T-cell (primary cell): Measurements from ENCODE around the gene LYRM4. TPM values are rescaled to one million over a fixed set of nuclear protein-coding genes. Genes with fewer than 3 reads are reported as not detected.

Experiments used
- ATAC-seq, 4 experiments: fragments of 200-7000 bp in 3 of 4; fragments of 150-1000 bp in 1 of 4; cut with Tn5 transposase; replicated peaks in 1 of 4; 1 replicate in 3 of 4; 2 replicates in 1 of 4; pipeline ENCODE4 v1.10.0; 2021; ENCODE audit warnings: moderate library complexity in 3 of 4, mild to moderate bottlenecking in 2 of 4, moderate number of reproducible peaks in 1 of 4
- CTCF ChIA-PET, 2 donors: fragments of 300-600 bp; sonication (Branson Sonifier 250); formaldehyde crosslinking; loops; one replicate each; lab custom pipeline; 2022; ENCODE audit warnings: antibody characterized with exemption in 2 of 2; lab: Charles Lee
- POLR2A ChIA-PET, 2 donors: fragments of 300-600 bp; sonication (Branson Sonifier 250); formaldehyde crosslinking; loops; one replicate each; lab custom pipeline; 2022; ENCODE audit warnings: antibody characterized with exemption in 2 of 2; lab: Charles Lee
- DNase-seq, 35 experiments: peaks; one replicate each; pipeline versions ENCODE4 v3.0.0 to v3.0.0-alpha.2; 2013 to 2023
- H3K27ac ChIP-seq: one replicate; pipeline ENCODE4 v1.5.1; 2013; ENCODE audit warnings: low read length
- H3K27me3 ChIP-seq, 2 experiments: replicated peaks in 1 of 2; 1 replicate in 1 of 2; 2 replicates in 1 of 2; pipeline versions ENCODE4 v1.6.1 to v1.7.0; 2013; ENCODE audit warnings: low read length in 1 of 2, mixed read lengths in 1 of 2; ENCODE audit not compliant: control insufficient read depth in 2 of 2, insufficient read depth in 2 of 2; ENCODE audit errors: extremely low read depth in 1 of 2
- H3K36me3 ChIP-seq, 2 donors: 1 replicate in 1 of 2; 2 replicates in 1 of 2; pipeline versions ENCODE4 v1.6.1 to v1.7.0; 2013; ENCODE audit warnings: low read length in 1 of 2; ENCODE audit not compliant: control insufficient read depth in 2 of 2, insufficient read depth in 1 of 2; ENCODE audit errors: extremely low read depth in 1 of 2
- H3K4me1 ChIP-seq, 2 experiments: 1 replicate in 1 of 2; 2 replicates in 1 of 2; pipeline versions ENCODE4 v1.6.1 to v1.7.0; 2013; ENCODE audit warnings: low read length in 2 of 2, mixed read lengths in 1 of 2; ENCODE audit not compliant: insufficient read depth in 2 of 2, control insufficient read depth in 1 of 2; ENCODE audit errors: extremely low read depth in 1 of 2
- H3K4me3 ChIP-seq, 2 donors: 1 replicate in 1 of 2; 2 replicates in 1 of 2; pipeline versions ENCODE4 v1.5.1 to v1.7.0; 2013; ENCODE audit warnings: mild to moderate bottlenecking in 2 of 2, low read length in 1 of 2, moderate library complexity in 1 of 2; ENCODE audit not compliant: control insufficient read depth in 1 of 2; ENCODE audit errors: extremely low read depth in 1 of 2
- H3K9me3 ChIP-seq: 2 replicates; pipeline ENCODE4 v1.7.0; 2013
- H3K27ac Mint-ChIP-seq, 2 donors: one replicate each; pipeline ENCODE4 v1.8.0; 2020 to 2021; ENCODE audit warnings: mild to moderate bottlenecking in 2 of 2, mixed read lengths in 2 of 2
- H3K27me3 Mint-ChIP-seq, 2 donors: one replicate each; pipeline ENCODE4 v1.8.0; 2021 to 2022; ENCODE audit warnings: mixed read lengths in 2 of 2
- H3K36me3 Mint-ChIP-seq: one replicate; pipeline ENCODE4 v1.8.0; 2021; ENCODE audit warnings: mixed read lengths
- H3K4me1 Mint-ChIP-seq, 3 donors: one replicate each; pipeline ENCODE4 v1.8.0; 2020 to 2022; ENCODE audit warnings: mixed read lengths in 3 of 3, mild to moderate bottlenecking in 1 of 3
- H3K4me3 Mint-ChIP-seq, 3 donors: one replicate each; pipeline ENCODE4 v1.8.0; 2020 to 2022; ENCODE audit warnings: mild to moderate bottlenecking in 3 of 3, mixed read lengths in 3 of 3, moderate library complexity in 3 of 3
- H3K9me3 Mint-ChIP-seq, 3 donors: one replicate each; pipeline ENCODE4 v1.8.0; 2020 to 2022; ENCODE audit warnings: mixed read lengths in 3 of 3
- WGBS: methylation state at CpG from one replicate; pipeline ENCODE4 v1.1.5; 2013; ENCODE audit warnings: missing lambda C conversion rate; ENCODE audit not compliant: insufficient coverage; 5-methylcytosine and 5-hydroxymethylcytosine counted together
- total RNA-seq, 35 experiments: library from RNA in 6 of 35; stranded (reverse) in 6 of 35; fragments of 120-200 nt in 1 of 35; gene quantifications; one replicate each; pipeline versions ENCODE4 v1.2.1 to v1.2.4 and lab custom pipeline; 2013 to 2026

The LYRM4 gene
- total RNA-seq, 5 donors from 2014 or later (not counting 1 experiment from before 2014, with no cell fraction given), result 17.7 to 25.6 (median 20.4) TPM

- Histone ChIP-seq H3K27ac (no peak overlapping the region), H3K9me3 (no peaks in the 10 kb centered on the region), H3K4me1 (no peaks in the 10 kb centered on the region), H3K27me3 (no peaks in the 10 kb centered on the region), H3K36me3 (no peaks in the 10 kb centered on the region), H3K4me3 (no peak overlapping the region)
- Mint-ChIP-seq H3K27me3 (no peaks in the 10 kb centered on the region), H3K9me3 (no peaks in the 10 kb centered on the region), H3K4me1 (no peaks in the 10 kb centered on the region), H3K36me3 (peaks cover 12% of the 10 kb centered on the region), H3K27ac (no peak overlapping the region), H3K4me3 (no peak overlapping the region)
- POLR2A ChIA-PET, result interaction anchor here in 1 of 2 donors (0.6 kb wide), 1 partner anchor 1246 kb away, joined by 5 read pairs; no protein-coding TSS in a partner anchor
- over 99% methylated on average over 10 of the region's 10 CpGs for WGBS
- CTCF ChIA-PET, result interaction anchor here in 1 of 2 donors (0.8 kb wide), 1 partner anchor 858 kb away, joined by 4 read pairs; no protein-coding TSS in a partner anchor
- no peak for ATAC-seq
- DNase-seq, result no peak
These were observed 155.6 kb downstream of the LYRM4 start for GRCh38 chr6:5105146-5105545.

DNA sequence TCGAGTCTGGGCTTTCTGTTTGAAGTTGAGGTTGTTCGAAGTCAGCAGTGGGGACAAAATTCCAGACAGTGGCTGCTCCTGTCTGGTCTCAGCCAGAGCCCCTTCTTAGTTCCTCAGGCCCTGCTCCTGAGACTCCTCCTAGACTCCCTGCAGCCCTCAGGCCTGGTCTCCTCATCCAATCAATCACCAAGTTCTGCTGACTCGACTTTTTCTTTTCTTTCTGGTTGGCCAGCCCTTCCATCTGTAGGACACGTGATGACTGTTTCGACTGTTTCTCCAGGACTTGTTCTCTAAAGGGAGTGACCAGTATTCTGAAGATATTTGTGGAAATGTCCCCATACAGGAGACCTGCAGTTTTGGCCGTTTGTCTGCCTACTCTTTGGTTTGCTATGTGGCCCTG is 156.1 kb downstream of the LYRM4 start:
- Histone ChIP-seq H3K4me1 (no peaks in the 10 kb centered on the region), H3K36me3 (no peaks in the 10 kb centered on the region), H3K27me3 (no peaks in the 10 kb centered on the region), H3K4me3 (no peak overlapping the region), H3K27ac (no peak overlapping the region), H3K9me3 (no peaks in the 10 kb centered on the region)
- ChIA-PET POLR2A (no interaction called here), CTCF (interaction anchor here in 1 of 2 donors (0.8 kb wide), 1 partner anchor 857 kb away, joined by 4 read pairs; no protein-coding TSS in a partner anchor)
- H3K27ac Mint-ChIP-seq, result no peak overlapping the region
- H3K9me3 Mint-ChIP-seq, result no peaks in the 10 kb centered on the region
- H3K4me1 Mint-ChIP-seq, result no peaks in the 10 kb centered on the region
- 100% methylated on average over 2 of the region's 6 CpGs for WGBS
- no peaks in the 10 kb centered on the region for H3K27me3 Mint-ChIP-seq
- DNase-seq (no peak), ATAC-seq (no peak)
- H3K4me3 Mint-ChIP-seq, result no peak overlapping the region
- H3K36me3 Mint-ChIP-seq, result peaks cover 12% of the 10 kb centered on the region

GRCh38 chr6:5103250-5103649 is 157.5 kb downstream of the LYRM4 start:
- Mint-ChIP-seq H3K4me1 (no peaks in the 10 kb centered on the region), H3K27ac (no peak overlapping the region), H3K4me3 (no peak overlapping the region), H3K27me3 (no peaks in the 10 kb centered on the region), H3K36me3 (peaks cover 12% of the 10 kb centered on the region), H3K9me3 (no peaks in the 10 kb centered on the region)
- Histone ChIP-seq H3K36me3 (no peaks in the 10 kb centered on the region), H3K27ac (no peak overlapping the region), H3K9me3 (no peaks in the 10 kb centered on the region), H3K27me3 (no peaks in the 10 kb centered on the region), H3K4me3 (no peak overlapping the region), H3K4me1 (no peaks in the 10 kb centered on the region)
- ChIA-PET POLR2A (no interaction called here), CTCF (interaction anchor here in 1 of 2 donors (0.7 kb wide), 2 partner anchors 11 to 262 kb away, joined by 3 to 5 read pairs; no protein-coding TSS in a partner anchor)
- DNase-seq, result no peak
- 97% methylated on average over 4 of the region's 8 CpGs for WGBS
- no peak for ATAC-seq

- Histone ChIP-seq H3K27ac (no peak overlapping the region), H3K27me3 (peaks cover 0 to 4% of the 10 kb centered on the region in 2 experiments), H3K9me3 (no peaks in the 10 kb centered on the region), H3K4me3 (no peak overlapping the region), H3K36me3 (no peaks in the 10 kb centered on the region), H3K4me1 (no peaks in the 10 kb centered on the region)
- 94% methylated on average over 5 of the region's 8 CpGs for WGBS
- ATAC-seq (no peak), DNase-seq (no peak)
- Mint-ChIP-seq H3K4me1 (no peaks in the 10 kb centered on the region), H3K27ac (no peak overlapping the region), H3K9me3 (no peaks in the 10 kb centered on the region), H3K4me3 (no peak overlapping the region), H3K27me3 (no peaks in the 10 kb centered on the region), H3K36me3 (peaks cover 9% of the 10 kb centered on the region)
- POLR2A ChIA-PET, result no interaction called here
- CTCF ChIA-PET, result no interaction called here
These were observed 158.3 kb downstream of the LYRM4 start for GRCh38 chr6:5102267-5102970.

DNA sequence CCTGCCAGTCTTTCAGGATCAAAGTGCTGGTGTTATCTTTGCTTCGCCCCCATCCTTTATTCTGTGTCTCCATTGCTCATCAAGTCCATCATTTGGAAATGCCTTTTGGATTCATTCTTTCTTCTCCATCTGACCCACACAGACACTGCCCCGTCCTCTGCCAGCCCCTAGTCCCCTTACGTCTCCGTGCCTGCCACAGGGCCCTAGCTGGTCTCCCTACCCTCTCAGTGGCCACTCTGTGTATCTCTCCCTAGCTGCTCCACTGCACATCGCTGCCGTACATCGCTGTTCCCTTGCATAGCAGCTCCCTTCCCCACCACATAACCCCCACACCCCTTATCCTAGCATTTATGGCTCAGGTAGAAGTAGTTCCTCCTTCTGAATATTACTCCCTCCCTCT is 159.9 kb downstream of the LYRM4 start:
- Histone ChIP-seq H3K4me3 (no peak overlapping the region), H3K27me3 (peaks cover 0 to 4% of the 10 kb centered on the region in 2 experiments), H3K9me3 (no peaks in the 10 kb centered on the region), H3K36me3 (no peaks in the 10 kb centered on the region), H3K27ac (no peak overlapping the region), H3K4me1 (no peaks in the 10 kb centered on the region)
- Mint-ChIP-seq H3K27me3 (peaks cover 0 to 3% of the 10 kb centered on the region in 2 donors), H3K4me3 (no peak overlapping the region), H3K36me3 (peaks cover 1% of the 10 kb centered on the region), H3K27ac (no peak overlapping the region), H3K9me3 (no peaks in the 10 kb centered on the region), H3K4me1 (no peaks in the 10 kb centered on the region)
- CTCF ChIA-PET, result interaction anchor here in 1 of 2 donors (0.7 kb wide), 1 partner anchor 178 kb away, joined by 3 read pairs; no protein-coding TSS in a partner anchor
- POLR2A ChIA-PET, result interaction anchor here in 1 of 2 donors (0.5 kb wide), 1 partner anchor 95 kb away, joined by 4 read pairs; no protein-coding TSS in a partner anchor
- DNase-seq (no peak), ATAC-seq (no peak)
- WGBS, result 94% methylated on average over 7 of the region's 7 CpGs

DNA sequence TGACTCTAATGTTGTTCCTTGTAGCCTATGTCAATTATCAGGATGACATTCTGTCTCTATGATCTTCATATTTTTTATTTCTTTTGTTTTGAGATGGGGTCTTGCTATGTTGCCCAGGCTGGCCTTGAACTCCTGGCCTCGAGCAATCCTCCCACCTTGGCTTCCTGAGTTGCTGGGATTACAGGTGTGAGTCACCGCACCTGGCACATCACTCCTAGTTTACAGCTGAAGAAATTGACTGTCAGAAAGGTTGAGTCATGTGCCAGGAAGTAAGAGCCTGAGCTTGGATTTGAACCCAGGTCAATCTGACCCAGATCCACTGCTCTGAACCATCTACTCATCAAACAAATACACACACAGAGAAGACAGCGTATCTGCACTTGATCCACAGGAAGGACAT is 161.2 kb downstream of the LYRM4 start:
- Mint-ChIP-seq H3K27ac (no peak overlapping the region), H3K4me3 (no peak overlapping the region), H3K4me1 (no peaks in the 10 kb centered on the region), H3K36me3 (no peaks in the 10 kb centered on the region), H3K9me3 (no peaks in the 10 kb centered on the region), H3K27me3 (peaks cover 0 to 6% of the 10 kb centered on the region in 2 donors)
- 100% methylated on average over 1 of the region's 3 CpGs for WGBS
- DNase-seq (no peak), ATAC-seq (no peak)
- Histone ChIP-seq H3K27me3 (peaks cover 0 to 7% of the 10 kb centered on the region in 2 experiments), H3K9me3 (no peaks in the 10 kb centered on the region), H3K4me3 (no peak overlapping the region), H3K36me3 (no peaks in the 10 kb centered on the region), H3K4me1 (no peaks in the 10 kb centered on the region), H3K27ac (no peak overlapping the region)
- ChIA-PET POLR2A (no interaction called here), CTCF (interaction anchor here in 1 of 2 donors (0.6 kb wide), 1 partner anchor 21 kb away, joined by 3 read pairs; no protein-coding TSS in a partner anchor)
